HG03095 (cell line): Measurements from ENCODE around the gene GLDN.

Experiments
- ATAC-seq: cut with Tn5 transposase; IDR thresholded peaks from one replicate; pipeline ENCODE4 v1.9.1; 2021; ENCODE audit warnings: moderate library complexity; ENCODE audit not compliant: unreplicated experiment

Gene GLDN

DNA sequence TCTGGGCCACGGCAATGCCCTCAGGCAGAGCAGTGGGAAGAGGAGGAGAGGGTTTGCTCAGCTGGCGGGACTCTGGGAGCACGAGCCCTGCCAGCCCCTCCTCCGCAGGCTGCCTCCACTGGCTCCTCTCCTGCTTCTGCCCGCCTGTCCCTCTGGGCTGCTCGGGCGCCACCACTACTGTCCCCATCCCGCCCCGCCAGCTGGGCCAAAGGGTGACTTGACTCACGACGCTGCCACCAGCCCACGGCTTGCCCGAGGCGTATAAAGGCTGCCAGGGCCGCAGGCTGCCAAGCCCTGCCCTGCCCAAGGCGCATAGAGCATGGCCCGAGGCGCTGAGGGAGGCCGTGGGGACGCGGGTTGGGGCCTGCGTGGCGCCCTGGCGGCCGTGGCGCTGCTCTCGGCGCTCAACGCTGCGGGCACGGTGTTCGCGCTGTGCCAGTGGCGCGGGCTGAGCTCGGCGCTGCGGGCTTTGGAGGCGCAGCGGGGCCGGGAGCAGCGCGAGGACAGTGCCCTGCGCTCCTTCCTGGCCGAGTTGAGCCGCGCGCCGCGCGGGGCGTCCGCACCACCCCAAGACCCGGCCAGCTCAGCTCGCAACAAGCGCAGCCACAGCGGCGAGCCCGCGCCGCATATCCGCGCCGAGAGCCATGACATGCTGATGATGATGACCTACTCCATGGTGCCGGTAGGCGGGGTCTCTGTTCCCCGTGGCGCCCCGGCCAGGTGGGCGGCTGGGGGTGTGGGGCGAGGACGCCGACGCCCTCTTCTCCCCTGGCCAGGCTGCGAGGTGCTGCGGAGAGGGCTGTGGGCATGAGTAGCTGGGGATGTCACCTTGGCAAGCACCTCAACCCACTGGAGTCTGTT lies at the start of gene GLDN:
Gene GLDN (plus strand): TSS at position 290 of the 861 bp plus-strand sequence. CDS start 30 bp downstream, at position 320.
- no peak for ATAC-seq

DNA sequence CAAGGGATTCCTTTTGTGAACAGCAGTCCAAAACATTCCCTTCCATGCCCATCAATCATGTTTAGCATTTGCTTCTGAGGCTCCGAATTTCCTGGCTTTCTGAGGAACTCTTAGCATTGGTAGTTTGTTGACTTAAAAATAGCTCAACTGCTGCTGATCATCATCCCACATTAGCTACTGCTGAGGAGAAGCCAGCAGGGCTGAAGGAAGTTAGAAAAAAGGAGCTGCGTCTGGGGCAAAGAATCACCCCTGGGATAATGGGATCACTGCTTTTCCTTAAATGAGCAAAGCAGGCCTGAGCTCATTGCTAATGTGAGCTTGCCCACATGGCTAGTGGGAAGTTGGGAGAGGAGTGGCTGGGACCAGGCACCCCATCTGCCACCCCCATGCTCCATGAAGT lies 42.8 kb upstream of the GLDN start:
- ATAC-seq = no peak

DNA sequence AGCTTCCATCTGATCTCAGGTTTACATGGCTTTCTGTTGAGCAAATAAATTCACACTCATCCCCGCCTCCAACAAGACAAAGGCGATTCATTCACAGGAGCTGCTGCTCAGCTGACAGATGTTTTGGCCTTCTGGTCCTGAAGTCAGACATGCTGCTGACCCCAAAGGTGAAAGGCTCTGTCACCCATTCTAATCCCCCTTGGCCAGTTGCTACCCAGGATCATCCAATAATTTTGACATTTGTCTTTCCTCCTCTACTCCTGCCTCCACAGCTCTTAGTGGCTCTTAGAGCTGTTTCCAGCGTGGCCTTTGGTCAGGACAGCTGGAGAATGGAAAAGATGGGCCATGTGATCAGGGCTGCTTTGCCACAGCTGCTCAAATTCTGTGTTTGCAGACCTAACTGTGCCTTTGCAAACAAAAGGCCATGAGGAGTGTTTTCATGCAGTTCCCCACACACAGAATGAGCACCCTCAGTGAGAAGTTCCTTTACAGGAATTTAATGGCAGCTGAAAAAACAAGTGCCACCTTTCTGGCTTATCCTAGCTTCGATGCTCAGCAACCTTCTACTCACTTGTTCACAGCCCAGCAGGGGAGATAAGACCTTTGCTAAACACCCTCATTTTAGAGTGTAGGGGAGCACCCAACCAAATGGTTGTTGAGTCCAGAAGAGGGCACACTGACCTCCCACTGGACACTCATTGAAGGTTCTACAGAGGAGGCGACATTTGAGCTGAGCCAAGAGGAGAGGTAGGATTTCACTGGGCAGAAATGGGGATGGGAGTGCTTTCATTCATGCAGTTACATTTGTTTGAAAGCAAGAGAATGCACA lies 42.1 kb upstream of the GLDN start:
- ATAC-seq = no peak

DNA sequence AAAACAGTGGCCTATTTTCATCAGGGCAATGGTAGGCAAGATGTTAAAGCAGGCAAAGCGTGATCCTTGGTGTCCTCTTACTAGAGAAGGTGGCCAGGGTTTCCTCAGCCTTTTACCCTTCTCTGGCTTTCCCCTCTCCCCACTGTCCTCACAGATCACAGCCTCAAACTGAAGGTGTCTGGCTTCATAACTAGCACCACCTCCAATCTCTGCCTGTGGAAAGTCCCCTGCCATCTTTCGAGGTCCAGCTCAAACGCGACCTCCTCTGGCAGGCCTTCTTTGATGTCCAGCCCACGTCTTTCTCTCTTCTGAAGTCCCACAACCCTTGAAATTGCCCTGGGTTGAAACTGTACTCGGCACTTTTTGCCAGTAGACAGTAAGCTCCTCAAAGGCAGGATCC lies 39.0 kb upstream of the GLDN start:
- no peak for ATAC-seq

DNA sequence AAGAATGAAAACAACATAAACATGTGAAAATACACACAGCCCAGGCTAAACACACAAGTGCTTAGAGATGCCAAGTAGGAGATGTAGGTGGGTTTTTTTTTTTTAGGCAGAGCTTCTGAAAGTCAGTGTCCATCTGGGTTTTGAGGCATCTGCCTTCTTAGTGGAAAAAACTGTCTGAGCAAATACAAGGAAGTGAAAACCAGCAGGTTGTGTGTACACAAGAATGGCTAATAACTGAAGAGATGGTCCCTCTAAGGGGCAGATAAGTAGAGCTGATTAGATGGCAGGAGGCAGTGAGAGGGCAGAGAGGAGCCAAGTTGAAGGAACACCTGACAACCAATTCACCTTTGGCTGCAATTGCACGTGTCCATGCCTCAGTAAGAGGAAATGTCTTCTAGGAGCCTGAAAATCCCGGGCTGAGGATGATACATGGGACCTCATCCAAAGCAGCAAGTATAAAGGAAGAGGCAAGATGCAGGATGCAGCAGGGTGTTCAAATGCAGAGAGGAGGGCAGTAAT lies 37.9 kb upstream of the GLDN start:
- ATAC-seq = no peak

DNA sequence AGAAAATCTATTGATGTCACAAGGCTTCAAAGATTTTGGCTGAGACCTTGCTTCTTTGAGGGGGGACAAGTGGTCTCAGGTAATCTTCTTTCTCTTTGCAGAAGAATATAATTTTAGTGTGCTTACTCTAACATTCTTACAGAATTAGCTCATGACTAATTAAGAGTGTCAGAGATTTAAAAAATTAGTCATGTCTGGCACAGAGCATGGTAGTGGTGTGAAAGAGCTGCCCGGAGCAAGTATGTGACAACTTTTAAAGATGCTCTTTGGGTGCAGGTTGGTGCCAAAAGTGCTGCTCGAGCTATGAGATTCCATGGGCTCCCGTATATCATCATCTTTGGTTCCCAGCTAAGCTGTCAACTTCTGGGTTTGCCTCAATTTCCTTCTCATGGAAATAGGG lies 34.1 kb upstream of the GLDN start:
- ATAC-seq = no peak

DNA sequence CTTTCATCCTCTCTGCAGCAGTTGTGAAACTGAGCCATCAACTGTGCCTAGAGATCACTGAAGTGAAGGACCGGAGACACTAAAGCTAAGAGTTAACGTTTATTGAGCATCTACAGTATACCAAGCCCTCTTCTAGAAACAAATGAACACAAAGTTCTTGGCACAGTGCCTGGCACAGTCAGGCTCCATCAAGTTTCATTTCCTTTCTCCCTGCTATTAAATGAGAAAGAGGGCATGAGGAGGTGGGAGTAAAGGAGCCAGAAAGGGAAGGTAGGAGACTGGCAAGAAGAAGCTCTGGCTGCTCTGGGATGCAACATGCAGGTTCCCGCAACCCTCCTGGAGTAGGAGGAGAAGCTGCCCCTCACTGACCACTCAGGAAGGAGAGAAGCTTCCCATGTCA lies 33.6 kb upstream of the GLDN start:
- ATAC-seq = no peak

DNA sequence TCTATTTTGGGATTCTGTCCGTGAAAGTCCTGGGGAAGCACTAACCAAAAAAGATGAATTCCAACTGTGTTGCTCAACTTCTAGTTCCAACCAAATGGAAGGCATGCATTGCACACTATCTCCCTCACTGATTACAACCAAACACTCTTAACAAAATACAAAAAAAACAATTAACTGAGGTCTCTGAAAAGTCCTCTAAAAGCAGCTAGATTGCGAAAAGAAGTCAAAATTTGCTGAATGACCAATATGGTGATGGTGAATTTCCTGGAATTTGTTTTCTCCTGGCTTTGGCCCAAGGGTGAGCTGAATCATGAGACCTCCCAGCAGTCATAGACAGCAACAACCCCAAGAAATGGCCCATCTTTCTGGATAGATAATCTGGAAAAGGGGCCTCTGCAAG lies 31.4 kb upstream of the GLDN start:
- ATAC-seq = no peak

DNA sequence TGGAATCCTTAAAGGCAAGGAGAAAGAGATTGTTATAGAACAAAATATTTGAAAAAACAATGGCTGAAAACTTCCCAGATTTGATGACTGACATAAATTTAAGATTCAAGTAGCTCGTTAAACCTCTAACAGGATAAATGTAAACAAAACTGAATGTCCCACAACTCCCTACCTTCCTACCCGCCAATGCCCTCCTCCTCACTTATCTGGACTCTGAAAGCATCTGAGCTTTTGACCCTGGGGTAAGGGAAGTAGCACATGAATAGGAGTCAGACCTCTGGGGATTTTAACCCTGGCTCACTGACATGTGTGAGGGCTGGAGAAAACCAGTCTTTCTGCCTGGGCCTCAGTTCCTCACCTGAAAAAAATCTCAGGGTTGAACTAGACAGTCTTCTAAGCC lies 29.9 kb upstream of the GLDN start:
- ATAC-seq = no peak

DNA sequence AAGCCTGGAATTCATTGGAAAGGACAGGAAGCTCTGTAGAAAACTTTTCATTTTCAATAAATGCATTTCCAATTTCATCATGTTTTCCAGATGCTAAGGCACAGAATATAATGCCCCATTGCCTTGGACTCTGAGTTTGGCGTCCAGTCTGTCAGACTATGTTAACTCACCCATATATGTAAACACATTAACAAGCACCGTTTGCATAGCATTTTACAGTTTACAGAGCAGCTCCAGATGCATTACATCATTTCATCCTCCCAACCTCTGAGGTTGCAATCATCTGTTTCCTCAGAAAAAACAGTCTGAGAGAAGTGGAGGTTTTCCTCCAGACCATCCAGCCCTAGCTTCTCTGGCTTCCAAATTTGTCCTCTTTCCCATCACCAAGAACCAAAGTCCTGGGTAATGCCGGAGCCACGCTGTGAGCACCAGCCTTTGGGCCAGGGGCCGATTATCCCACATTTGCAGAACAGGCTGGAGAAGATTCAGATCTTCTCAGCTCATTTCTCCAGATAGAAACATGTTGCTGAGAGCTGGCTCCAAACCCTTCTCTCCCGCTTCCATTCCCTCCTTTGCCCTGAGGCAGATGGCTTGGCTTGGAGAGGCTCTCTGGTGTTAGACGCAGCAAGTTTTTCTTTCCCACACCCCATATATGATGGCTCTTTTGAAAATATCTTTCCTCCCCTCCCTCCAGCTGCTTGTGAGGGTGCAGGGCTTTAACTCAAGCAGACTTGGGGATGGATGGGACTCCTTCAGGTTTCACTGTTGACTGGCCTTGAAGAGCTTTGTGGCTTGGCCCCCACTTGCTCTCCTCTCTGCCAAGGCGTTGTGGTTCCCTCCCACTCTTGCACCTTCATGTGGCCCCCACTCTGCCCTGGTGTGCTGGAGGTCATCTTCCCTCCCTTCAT lies 29.0 kb upstream of the GLDN start:
- ATAC-seq = no peak

DNA sequence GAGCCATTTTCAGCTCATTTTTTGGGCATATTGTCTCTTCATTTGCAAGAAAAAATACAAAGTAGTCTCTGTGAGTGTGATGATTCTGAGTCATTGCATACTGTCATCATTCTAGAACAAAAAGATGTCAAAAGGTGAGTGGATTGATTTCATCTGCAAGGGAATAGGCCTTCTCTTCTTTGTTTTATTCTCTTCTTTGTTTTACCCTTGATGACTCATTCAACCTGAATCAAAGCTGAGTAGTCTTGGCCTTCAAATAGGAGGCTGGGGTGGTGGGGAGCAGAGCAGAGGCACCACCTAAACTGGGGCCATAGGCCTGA lies 28.4 kb upstream of the GLDN start:
- no peak for ATAC-seq

DNA sequence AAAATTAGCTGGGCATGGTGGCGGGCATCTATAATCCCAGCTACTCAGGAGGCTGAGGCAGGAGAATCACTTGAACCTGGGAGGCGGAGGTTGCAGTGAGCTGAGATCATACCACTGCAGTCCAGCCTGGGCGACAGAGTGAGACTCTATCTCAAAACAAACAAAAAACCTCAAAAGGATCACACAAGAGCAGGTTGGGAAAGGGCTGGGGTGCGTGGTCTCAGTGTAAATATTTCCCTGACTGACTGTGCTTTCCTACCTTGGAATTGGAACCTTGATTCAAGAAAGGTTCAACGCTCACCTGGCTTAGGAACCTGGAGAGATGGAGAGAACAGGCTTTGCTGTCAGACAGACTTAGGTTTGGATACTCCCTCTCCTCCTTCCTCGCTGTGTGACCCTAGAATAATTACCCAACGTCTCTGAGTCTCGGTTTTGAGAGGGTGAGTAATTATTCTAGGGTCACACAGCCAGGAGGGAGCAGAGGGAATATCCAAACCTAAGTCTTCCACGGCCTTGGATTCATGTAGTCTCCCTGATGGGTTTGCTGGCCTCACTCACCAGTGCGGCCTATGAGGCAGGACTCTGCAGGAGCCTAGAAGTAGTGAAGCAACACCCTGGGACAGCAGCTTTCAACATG lies 27.7 kb upstream of the GLDN start:
- no peak for ATAC-seq

DNA sequence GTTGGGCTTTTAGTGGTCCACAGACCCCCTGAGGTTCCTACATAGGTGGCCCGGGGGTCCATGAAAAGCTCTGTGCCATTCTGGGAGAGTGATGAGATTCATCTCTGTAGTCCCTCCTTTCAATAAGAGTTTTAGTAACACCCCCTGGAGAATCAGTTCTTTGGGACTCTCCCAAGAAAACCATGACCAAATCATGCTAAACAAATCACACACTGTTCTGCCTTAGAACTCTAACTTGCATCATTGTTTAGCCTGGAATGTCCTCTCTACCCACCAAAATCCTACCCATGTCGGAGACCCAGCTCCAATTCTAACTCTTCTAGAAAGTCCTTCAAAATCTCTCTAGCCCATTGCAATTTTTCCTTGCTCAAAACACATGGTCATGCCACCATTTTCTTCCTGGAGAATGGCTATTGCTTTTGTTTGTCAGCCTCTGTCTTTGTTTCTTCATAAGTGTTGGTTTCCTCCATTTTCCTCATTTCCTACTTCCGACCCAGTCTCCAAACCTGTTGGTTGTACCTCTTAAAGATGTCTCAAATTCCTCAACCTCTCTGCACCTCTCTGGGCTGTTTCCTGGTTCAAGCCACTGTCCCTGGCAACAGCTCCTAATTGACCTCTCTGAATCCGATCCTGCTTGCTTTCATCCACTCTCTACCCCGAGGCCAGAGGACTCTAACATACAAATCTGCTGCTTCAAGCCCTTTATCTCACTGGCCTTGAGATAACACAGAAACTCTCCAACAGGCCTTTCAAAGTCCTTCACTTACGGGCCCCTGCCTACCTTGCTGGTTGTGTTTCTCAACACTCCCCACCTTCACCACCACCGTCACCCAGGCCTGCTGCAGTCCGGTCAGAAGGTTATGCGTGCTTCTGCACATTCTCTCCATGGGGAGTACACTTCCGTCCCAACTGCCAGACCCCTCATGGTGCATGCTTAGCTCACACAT lies 26.8 kb upstream of the GLDN start:
- ATAC-seq = no peak

DNA sequence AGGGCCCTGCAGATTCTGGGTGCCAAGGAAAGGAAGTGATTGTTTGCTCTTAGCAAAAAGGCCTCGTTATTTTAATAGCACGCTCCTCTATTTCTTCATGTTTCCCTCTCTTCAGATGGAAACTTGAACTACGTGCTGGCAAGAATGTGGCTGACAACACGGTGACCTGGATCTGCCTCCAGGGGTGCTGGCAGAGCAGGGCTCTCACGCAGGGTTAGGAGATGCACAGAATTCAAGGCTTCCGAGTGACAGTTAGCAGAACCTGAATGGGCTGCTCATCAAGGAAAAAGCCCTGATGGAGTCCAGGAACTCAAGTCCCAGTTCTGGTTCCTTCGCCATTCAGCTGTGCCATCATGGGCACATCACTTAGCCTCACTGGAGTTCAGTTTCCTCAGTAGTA lies 25.7 kb upstream of the GLDN start:
- ATAC-seq = no peak

DNA sequence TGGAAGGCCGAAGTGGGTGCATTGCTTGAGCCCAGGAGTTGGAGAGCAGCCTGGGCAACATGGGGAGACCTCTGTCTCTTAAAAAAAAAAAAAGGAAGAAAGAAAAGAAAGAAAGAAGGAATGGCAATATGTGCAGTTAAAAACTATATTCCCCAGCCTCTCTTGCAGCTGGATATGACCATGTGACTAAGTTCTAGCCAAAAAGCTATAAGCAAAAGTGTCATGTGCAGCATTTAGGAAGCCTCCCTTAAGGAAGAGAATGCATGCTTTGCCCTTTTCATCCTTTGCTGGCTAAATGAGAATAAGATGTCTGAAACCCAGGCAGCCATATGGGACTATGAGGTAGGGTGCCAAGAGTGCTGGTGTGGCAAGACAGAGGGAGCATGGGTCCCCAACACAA lies 24.8 kb upstream of the GLDN start:
- no peak for ATAC-seq

DNA sequence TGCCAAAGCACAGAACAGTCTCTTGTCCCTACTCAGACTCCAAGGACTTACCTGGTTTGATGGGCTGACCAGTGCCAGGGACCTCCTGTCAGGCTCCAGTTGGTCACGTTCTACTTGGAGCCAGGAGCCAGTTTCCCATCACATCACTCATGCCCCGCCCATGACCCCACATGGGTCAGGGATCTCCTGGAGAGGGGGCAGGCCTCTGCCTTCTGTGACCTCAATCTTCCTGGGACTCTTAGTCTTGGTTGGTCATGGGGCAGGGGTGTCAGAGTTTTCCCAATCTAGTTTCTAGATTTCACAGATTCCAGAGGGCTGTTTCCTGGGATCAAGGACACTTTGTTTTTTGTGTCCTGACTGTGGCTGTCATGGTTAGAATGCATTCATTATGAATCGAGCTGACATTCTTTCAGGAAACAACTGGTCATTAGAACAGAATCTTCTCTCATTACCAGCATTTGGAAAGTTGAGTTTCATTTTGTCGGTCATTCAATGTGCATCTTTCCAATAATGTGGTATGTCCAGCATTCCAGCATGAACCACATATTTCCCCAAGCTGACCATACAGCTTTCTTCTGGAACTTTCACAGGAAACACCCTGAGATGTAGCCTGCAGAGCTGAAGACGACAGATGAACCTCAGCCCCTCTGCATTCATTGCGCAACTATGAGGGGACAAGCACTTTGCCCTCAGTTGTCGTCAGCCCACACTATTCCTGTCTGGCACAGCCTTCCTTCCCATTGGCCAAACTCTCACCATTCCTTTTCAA lies 22.9 kb upstream of the GLDN start:
- no peak for ATAC-seq

DNA sequence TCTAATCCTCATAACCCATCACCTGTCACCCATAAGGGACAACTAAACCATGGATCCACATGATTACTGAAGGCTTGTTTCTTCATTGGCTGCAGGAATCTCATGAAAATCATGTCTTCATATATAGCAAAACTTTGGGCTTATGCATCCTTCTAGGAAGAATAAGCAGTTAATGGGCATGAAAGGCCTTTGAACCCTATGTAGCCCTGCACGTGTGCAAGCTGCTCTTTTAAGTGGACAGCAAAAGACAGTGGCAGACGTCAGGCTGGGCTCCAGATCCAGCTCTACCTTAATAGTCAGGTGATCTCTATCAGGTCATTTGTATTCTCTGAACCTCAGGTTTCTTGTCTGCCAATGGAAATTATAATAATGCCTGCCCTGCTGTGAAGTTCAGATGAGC lies 21.9 kb upstream of the GLDN start:
- ATAC-seq = no peak

DNA sequence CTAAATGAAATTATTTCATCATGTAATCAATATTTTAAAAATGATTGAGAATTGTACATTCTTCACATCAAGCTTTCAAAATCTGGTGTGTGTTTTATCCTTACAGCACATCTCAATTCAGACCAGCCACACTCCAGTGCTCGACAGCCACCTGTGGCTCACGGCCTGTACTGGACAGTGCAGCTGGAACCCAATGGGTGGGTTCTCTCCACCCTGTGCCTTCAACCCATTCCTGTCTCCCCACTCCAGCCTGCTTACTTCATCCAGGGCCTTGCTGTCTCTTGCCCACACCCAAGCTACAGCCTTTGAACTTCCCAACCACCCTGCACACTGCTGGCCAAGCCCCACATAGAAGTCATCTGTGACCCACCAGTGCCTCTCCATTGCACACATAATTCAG lies 20.6 kb upstream of the GLDN start:
- no peak for ATAC-seq

DNA sequence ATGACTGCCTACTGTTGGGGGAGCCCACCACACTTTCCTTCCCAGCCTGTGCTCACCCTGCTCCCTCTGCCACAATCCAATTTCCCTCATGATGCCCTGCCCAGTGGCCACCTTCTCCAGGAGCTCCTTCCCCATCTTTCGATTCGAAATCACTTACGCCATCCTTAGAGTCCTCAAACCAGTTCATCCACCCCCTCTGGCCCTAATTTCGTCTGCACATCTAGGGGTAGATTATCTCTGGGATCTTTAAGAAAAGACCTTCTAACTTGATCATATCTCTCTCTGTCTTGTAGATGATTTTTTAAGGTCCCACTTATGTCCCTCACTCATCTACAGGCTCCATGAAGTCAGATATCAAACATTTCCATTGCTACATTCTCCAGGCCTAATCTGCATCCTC lies 20.1 kb upstream of the GLDN start:
- no peak for ATAC-seq
